A673 (cell line): ENCODE data around the gene MIOS.

Experiments used
- CTCF ChIP-seq: fragments of 300-800, 200-600 bp; sonication (generic); conservative IDR thresholded peaks from 2 replicates; pipeline ENCODE4 v1.5.1; 2017; ENCODE audit warnings: low read depth, mild to moderate bottlenecking, antibody characterized with exemption, low read length, moderate library complexity, mixed read lengths
- EZH2 ChIP-seq: fragments of 200-600 bp; sonication (generic); IDR thresholded peaks from 2 replicates; pipeline ENCODE4 v1.6.1; 2017; ENCODE audit warnings: borderline replicate concordance, low read depth, mild to moderate bottlenecking, mixed read lengths, antibody characterized with exemption, low read length; ENCODE audit not compliant: poor library complexity, severe bottlenecking

- TF ChIP-seq CTCF: no peak
- TF ChIP-seq EZH2: no peak
Observed at GRCh38 chr7:7614018-7614741, 47.5 kb downstream of the MIOS start.
